Stimulated activated CD8-positive, alpha-beta memory T cell treated with anti-CD3 and anti-CD28 coated beads, Interleukin-2, amount 100 ng/mL, for 48 hours (primary cell): Measurements from ENCODE around the gene CARD14.
"Not testable (repeated sequence)": the region's sequence is repeated elsewhere in the genome, so short reads cannot be mapped to it uniquely, and the experiment has no call there.

Experiments
- DNase-seq, 2 donors: peaks; one replicate each; pipeline ENCODE4 v3.0.0-alpha.2; 2020; ENCODE audit warnings: low read depth in 2 of 2

The CARD14 gene

GRCh38 chr17:80223838-80224497, 54.1 kb downstream of the CARD14 start:
- no peak for DNase-seq

GRCh38 chr17:80224683-80225082, 54.9 kb downstream of the CARD14 start:
- no peak for DNase-seq

GRCh38 chr17:80225230-80225629, 55.4 kb downstream of the CARD14 start:
- no peak for DNase-seq

GRCh38 chr17:80227156-80227555, 57.3 kb downstream of the CARD14 start:
- no peak for DNase-seq

GRCh38 chr17:80227666-80228065, 57.8 kb downstream of the CARD14 start:
- DNase-seq: no peak

- no peak for DNase-seq
Measured at GRCh38 chr17:80228477-80228876, 58.6 kb downstream of the CARD14 start.

DNA sequence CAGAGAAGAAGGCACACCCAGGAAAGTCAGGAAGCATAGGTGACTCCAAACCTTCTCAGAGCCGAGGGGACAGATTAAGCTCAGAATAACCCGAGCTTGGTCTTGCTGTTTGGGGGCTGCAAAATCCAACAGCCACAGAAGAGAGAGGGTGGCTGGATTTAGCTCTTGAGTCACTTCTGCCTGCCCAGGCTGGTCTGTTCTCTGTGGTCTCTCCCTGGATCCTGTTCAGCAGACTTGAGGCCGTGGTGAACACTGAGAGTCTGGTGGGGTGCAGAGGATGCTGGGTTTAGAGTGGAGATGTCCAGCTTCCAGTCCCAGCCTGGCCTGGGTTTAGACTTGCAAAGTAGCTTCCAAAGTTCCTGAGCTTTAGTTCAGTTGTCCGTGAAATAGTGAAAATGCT, 59.2 kb downstream of the CARD14 start:
- DNase-seq: no peak

DNA sequence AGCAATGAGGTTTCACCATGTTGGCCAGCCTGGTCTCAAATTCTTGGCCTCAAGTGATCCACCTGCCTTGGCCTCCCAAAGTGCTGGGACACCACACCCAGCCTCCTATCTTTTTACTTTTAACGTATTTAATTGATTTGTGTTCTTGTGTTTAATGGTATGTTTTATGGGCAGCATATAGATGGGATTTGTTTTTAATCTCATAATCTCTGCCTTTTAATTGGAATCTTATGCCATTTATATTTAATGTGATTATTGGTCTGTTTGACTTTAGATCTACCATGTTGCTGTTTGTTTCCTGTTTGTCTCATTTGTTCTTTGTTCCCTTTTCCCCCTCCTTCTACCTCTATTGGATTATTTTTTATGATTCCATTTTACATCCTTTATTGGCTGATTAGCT, 62.6 kb downstream of the CARD14 start:
- no peak for DNase-seq

DNA sequence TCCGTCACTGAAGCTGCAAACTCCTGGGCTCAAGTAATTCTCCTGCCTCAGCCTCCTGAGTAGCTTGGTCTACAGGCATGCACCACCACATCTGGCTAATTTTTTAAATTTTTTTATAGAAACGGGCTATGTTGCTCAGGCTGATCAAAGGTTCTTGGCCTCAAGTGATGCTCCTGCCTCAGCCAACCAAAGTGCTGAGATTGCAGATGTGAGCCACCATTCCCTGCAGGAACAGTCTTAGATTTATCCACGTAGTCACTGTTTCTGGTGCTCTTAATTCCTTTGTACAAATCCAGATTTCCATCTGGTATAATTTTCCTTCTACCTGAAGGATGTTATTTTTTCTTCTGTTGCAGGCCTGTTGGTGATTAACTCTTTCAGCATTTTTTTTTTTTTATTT, 63.4 kb downstream of the CARD14 start:
- no peak for DNase-seq

- DNase-seq: no peak
Measured at GRCh38 chr17:80236911-80237310, 67.1 kb downstream of the CARD14 start.

DNA sequence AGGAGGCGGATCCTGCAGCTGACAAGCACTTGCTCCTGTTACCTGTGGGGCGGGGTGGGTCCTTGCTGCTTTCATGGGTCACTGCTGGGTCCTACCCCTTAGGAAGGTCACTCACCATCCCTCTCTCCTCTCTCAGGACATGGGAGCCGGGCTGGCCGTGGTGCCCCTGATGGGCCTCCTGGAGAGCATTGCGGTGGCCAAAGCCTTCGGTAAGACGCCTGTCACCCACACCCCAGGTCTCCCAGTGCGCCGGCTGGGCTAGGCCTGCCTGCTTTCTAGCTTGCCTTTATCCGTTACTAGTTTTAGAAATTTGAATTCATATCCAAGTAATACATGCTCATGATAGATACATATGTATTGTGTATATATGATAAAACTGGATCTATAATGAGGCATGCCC, 67.6 kb downstream of the CARD14 start:
- no peak for DNase-seq

DNA sequence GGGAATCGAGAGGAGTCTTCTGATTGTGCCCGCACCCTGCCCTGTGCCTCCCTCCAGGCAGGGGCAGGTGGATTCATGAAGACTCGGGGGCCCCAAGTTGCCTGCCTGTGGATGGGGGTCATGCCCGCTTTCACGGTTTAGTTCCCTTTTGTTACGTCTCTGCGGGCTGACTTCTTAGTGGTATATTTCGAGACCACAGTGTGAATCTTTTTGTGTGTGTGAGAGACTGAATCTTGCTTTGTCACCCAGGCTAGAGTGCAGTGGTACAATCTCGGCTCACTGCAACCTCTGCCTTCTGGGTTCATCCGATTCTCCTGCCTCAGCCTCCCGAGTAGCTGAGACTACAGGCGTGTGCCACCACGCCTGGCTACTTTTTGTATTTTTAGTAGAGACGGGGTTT, 72.7 kb downstream of the CARD14 start:
- no peak for DNase-seq

GRCh38 chr17:80243526-80244433, 74.0 kb downstream of the CARD14 start:
- DNase-seq: no peak

DNA sequence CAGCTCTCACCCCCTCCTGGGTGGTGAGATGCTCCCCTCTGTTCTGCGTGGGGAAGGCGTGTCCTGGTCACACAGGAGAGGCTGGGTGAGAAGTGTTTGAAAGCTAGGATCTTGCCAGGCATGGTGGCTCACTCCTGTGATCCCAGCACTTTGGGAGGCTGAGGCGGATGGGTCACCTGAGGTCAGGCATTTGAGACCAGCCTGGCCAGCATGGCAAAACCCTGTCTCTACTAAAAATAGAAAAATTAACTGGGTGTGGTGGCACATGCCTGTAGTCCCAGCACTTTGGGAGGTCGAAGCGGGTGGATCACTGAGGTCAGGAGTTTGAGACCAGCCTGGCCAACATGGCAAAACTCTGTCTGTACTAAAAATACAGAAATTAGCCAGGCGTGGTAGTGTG, 74.6 kb downstream of the CARD14 start:
- DNase-seq: not testable (repeated sequence)

DNA sequence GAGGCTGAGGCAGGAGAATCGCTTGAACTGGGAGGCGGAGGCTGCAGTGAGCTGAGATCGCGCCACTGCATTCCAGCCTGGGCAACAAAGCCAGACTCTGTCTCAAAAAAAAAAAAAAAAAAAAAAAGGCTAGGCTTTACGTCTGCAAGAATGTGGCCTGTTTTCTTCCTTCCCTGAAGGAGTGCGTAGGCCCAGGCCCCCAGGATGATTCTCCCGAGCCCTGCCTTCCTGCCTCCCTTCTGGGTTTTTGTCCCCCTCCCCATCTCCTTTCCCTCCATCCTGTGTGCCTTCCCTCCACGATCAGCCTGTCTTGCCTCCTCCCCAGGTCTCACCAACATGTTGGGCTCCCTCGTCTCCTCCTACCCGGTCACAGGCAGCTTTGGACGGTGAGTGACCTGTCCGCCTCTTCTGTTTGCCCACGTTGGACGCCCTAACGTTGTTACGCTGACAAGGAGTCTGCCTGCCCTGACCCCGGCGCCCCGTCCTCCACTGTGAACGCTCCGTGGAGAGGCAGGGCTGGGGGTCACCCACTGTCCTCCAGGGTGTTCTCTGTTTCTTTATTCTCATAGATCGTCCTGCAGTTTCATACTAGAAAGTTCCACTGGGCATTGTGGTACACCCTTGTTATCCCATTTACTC, 75.2 kb downstream of the CARD14 start:
- DNase-seq: no peak

GRCh38 chr17:80245566-80246265, 75.9 kb downstream of the CARD14 start:
- DNase-seq: no peak

DNA sequence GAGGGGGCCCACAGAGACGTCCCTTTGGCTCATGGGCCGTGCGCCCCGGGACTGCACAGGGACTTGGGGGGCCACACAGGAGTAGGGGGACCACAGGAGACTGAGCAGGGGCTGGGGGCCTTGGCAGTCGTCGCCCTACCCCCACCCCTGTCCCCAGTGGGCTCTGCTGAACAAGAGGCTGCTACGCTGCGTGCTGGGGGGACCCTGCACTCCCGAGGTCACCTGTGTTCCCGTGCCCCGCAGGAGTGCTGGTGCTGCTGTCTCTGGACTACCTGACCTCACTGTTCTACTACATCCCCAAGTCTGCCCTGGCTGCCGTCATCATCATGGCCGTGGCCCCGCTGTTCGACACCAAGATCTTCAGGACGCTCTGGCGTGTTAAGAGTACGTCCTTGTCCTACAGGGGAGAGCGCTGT, 76.4 kb downstream of the CARD14 start:
- DNase-seq: no peak

GRCh38 chr17:80246726-80247125, 76.9 kb downstream of the CARD14 start:
- DNase-seq: no peak

- DNase-seq: no peak
Measured at GRCh38 chr17:80247561-80247960, 77.7 kb downstream of the CARD14 start.

DNA sequence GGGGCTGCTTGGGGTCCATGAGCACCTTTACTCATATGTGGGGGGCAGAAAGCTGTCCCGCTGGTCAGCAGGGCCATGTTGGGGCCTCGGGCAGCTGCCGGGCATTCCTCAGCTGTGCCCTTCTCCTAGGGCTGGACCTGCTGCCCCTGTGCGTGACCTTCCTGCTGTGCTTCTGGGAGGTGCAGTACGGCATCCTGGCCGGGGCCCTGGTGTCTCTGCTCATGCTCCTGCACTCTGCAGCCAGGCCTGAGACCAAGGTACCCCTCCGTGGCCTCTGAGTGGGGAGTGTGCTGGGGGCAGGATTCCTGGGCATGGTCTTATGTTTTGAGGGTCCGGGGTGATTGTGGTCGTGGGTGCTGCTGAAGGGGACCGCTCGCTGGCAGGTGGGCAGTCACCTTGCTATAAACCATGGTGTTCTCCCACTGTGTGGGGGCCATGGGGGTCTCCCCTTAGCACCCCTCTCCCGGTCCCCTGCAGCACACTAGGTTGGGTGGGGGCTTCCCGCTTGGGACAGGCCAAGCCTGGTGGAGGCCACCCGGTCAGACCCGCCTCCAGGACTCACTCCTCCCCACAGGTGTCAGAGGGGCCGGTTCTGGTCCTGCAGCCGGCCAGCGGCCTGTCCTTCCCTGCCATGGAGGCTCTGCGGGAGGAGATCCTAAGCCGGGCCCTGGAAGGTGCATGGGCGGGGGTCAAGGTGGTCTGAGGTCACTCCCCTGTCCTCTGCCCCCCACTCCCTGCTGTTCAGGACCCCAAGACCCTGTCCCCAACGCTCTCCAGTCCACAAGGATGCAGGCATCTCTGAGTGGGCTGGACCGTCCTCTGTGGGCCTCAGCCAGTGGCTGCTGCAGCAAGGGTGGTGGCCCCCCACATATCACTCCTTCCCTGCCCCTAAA, 78.4 kb downstream of the CARD14 start:
- no peak for DNase-seq
